GM18511 (cell line): ENCODE measurements around the gene CYP2C18.
"Not testable (repeated sequence)": the region's sequence is repeated elsewhere in the genome, so short reads cannot be mapped to it uniquely, and the experiment has no call there.

ENCODE experiments used
- ATAC-seq: cut with Tn5 transposase; IDR thresholded peaks from one replicate; pipeline ENCODE4 v1.9.1; 2021; ENCODE audit warnings: mild to moderate bottlenecking, moderate library complexity; ENCODE audit not compliant: unreplicated experiment

The CYP2C18 gene

GRCh38 chr10:94683214-94684054, at the start of gene CYP2C18:
TSS of gene CYP2C18 (plus strand) at chr10:94683729. CDS start at chr10:94683820, 91 bp downstream.
- ATAC-seq = no peak

GRCh38 chr10:94638097-94638496, 45.4 kb upstream of the CYP2C18 start:
- ATAC-seq = not testable (repeated sequence)

DNA sequence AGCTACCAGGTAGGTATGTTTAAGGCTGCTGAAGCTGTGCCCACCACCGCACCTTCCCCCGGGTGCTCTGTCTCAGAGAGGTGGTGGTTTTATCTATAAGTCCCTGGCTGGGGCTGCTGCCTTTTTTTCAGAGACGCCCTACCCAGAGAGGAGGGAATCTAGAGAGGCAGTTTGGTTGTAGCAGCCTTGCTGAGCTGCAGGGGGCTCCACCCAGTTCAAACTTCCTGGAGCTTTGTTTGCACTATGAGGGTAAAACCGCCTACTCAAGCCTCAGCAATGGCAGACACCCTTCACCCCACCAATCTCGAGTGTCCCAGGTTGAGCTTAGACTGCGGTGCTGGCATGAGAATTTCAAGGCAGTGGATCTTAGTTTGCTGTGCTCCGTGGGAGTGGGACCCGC, 43.6 kb upstream of the CYP2C18 start:
- no peak for ATAC-seq

DNA sequence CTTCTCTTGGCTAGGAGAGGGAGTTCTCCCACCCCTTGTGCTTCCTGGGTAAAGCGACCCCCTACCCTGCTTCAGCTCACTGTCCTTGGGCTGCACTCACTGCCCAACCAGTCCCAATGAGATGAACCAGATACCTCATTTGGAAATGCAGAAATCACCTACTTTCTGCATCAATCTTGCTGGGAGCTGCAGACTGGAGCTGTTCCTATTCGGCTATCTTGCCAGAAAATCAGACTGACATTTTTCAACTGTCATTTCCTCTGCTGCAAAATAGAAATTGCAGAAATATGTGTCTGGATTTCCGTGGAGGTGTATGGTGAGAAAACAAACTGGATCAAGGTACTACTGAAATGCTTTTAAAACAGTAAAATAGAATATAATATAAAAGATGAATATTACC, 43.0 kb upstream of the CYP2C18 start:
- ATAC-seq = no peak

GRCh38 chr10:94641480-94641879, 42.0 kb upstream of the CYP2C18 start:
- ATAC-seq = no peak

GRCh38 chr10:94644352-94644751, 39.2 kb upstream of the CYP2C18 start:
- no peak for ATAC-seq

GRCh38 chr10:94645285-94645684, 38.2 kb upstream of the CYP2C18 start:
- peak; percentile 87 for ATAC-seq

- not testable (repeated sequence) for ATAC-seq
These were observed 28.3 kb upstream of the CYP2C18 start for GRCh38 chr10:94655201-94655600.

- ATAC-seq = not testable (repeated sequence)
These were observed 20.5 kb upstream of the CYP2C18 start for GRCh38 chr10:94663061-94663460.

GRCh38 chr10:94666391-94667102, 17.0 kb upstream of the CYP2C18 start:
- ATAC-seq = no peak

GRCh38 chr10:94673614-94674321, 9.8 kb upstream of the CYP2C18 start:
- ATAC-seq = no peak

DNA sequence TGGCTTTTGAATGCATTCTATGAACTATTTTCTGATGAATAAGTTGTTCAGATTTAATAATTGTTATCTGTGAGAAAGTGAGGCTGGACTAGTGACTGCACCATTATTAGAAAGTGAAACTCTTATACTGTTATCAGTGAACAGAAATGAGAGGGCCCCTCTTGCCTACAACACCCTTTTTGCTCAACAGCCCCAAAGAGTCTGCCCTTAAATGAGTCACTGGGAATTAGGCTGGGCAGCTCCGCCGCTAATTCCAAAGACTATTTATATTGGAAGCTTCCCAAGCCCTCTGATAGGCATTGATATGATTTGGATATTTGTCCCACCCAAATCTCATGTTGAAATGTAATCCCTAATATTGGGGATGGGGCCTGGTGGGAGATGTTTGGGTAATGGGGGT, 7.0 kb upstream of the CYP2C18 start:
- no peak for ATAC-seq

GRCh38 chr10:94677691-94678090, 5.8 kb upstream of the CYP2C18 start:
- peak; percentile 44 for ATAC-seq

- no peak for ATAC-seq
These were observed 5.1 kb upstream of the CYP2C18 start for GRCh38 chr10:94678475-94678874.

DNA sequence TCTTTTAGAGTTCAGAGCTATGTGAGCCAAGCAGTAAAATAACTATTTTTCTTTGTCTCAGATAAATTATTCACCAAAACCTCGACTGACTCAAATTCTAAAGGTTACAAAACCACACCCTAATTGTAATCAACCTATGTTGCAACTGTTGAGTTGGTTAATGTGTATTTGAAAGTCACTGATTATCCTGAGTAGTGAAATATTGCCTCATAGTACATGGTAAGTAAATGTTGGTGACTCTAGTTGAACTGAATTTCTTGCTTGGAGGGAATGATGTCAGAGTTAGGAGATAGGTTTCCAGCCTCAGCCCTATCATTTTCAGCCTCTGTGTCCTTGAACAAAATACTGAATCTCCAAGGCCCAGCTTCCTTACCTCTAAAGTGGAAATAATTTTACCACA, 3.0 kb upstream of the CYP2C18 start:
- peak; percentile 63 for ATAC-seq

GRCh38 chr10:94682636-94683035, 893 bp upstream of the CYP2C18 start:
- not testable (repeated sequence) for ATAC-seq

- no peak for ATAC-seq
These were observed 4.2 kb downstream of the CYP2C18 start for GRCh38 chr10:94687625-94688248.

GRCh38 chr10:94706089-94706488, 22.6 kb downstream of the CYP2C18 start:
- no peak for ATAC-seq

- ATAC-seq = no peak
These were observed 27.0 kb downstream of the CYP2C18 start for GRCh38 chr10:94710578-94710977.

DNA sequence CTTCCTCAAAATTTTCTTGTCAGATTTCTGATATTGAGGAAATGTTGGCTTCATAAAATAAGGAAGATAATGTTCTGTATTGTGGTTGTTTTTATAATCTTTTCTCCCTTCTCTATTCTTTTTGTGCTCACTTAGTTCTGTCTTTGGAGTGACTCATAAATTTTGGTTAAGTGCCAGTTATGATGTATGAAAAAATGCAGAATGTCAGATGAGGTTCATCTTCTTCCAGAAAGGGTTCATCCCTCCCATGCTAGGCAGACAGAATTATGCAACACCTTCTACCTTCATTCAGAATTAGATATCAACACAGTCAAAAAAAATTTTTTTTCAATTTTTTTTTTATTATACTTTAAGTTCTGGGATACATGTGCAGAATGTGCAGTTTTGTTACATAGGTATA, 42.3 kb downstream of the CYP2C18 start:
- ATAC-seq = no peak

- no peak for ATAC-seq
These were observed 51.7 kb downstream of the CYP2C18 start for GRCh38 chr10:94735197-94735596.
